ENCODE measurements around the gene POLR2A. TPM values are rescaled to one million over a fixed set of nuclear protein-coding genes. Genes with fewer than 3 reads are reported as not detected.

Gene POLR2A
- total RNA-seq, 1 experiment from 2014 or later, result 72.1 TPM

- ChIA-PET CTCF (no interaction called here), POLR2A (no interaction called here)
- intact Hi-C loops (cut with micrococcal nuclease; ENCODE audit: unreplicated experiment), result no loop called here
- peaks cover 30% of the 10 kb centered on the region for H3K36me3 Mint-ChIP-seq (ENCODE audit: insufficient read depth, unreplicated experiment)
- no peak for DNase-seq
- no peaks in the 10 kb centered on the region for H3K9me3 Mint-ChIP-seq (ENCODE audit: unreplicated experiment)
- no peak for TF ChIP-seq CTCF (IDR thresholded peaks at IDR 0.05; ENCODE audit: insufficient read depth in 1 of 2, low read depth in 1 of 2, low read length in 1 of 2, severe bottlenecking in 1 of 2, unreplicated experiment in 1 of 2)
- no peak overlapping the region for H3K4me3 Mint-ChIP-seq (ENCODE audit: unreplicated experiment)
- BruUV-seq (replicated peaks), result no TSS peak
- no peak overlapping the region for H3K4me3 ChIP-seq (ENCODE audit: low read depth, low read length)
- H3K27me3 Mint-ChIP-seq (ENCODE audit: insufficient read depth, unreplicated experiment), result no peaks in the 10 kb centered on the region
- no peaks in the 10 kb centered on the region for H3K9me3 ChIP-seq
- peaks cover 5% of the 10 kb centered on the region for H3K4me1 Mint-ChIP-seq (ENCODE audit: low read depth, unreplicated experiment)
- no peaks in the 10 kb centered on the region for H3K27me3 ChIP-seq (replicated peaks; ENCODE audit: control insufficient read depth, insufficient read depth, low read length)
- H3K27ac Mint-ChIP-seq (ENCODE audit: unreplicated experiment), result no peak overlapping the region
- H3K4me1 ChIP-seq, result no peaks in the 10 kb centered on the region
- no peaks in the 10 kb centered on the region for H3K36me3 ChIP-seq (ENCODE audit: control insufficient read depth, insufficient read depth, low read length)
Observed at GRCh38 chr17:7460850-7461660, 23.1 kb upstream of the POLR2A start.

- intact Hi-C loops (cut with micrococcal nuclease; ENCODE audit: unreplicated experiment), result no loop called here
- Mint-ChIP-seq H3K9me3 (ENCODE audit: unreplicated experiment) (no peaks in the 10 kb centered on the region), H3K4me1 (ENCODE audit: low read depth, unreplicated experiment) (peaks cover 5% of the 10 kb centered on the region), H3K4me3 (ENCODE audit: unreplicated experiment) (no peak overlapping the region), H3K27me3 (ENCODE audit: insufficient read depth, unreplicated experiment) (no peaks in the 10 kb centered on the region), H3K36me3 (ENCODE audit: insufficient read depth, unreplicated experiment) (peaks cover 25% of the 10 kb centered on the region), H3K27ac (ENCODE audit: unreplicated experiment) (no peak overlapping the region)
- Histone ChIP-seq H3K4me3 (ENCODE audit: low read depth, low read length) (no peak overlapping the region), H3K36me3 (ENCODE audit: control insufficient read depth, insufficient read depth, low read length) (no peaks in the 10 kb centered on the region), H3K27me3 (replicated peaks; ENCODE audit: control insufficient read depth, insufficient read depth, low read length) (no peaks in the 10 kb centered on the region), H3K4me1 (no peaks in the 10 kb centered on the region), H3K9me3 (no peaks in the 10 kb centered on the region)
- DNase-seq, result no peak
- ChIA-PET POLR2A (no interaction called here), CTCF (no interaction called here)
- no TSS peak for BruUV-seq (replicated peaks)
- TF ChIP-seq CTCF (IDR thresholded peaks at IDR 0.05; ENCODE audit: insufficient read depth in 1 of 2, low read depth in 1 of 2, low read length in 1 of 2, severe bottlenecking in 1 of 2, unreplicated experiment in 1 of 2), result no peak
Observed at GRCh38 chr17:7462474-7463371, 21.4 kb upstream of the POLR2A start.

GRCh38 chr17:7463372-7463846 lies 20.8 kb upstream of the POLR2A start:
- no peak for DNase-seq
- peaks cover 26% of the 10 kb centered on the region for H3K36me3 Mint-ChIP-seq (ENCODE audit: insufficient read depth, unreplicated experiment)

More at GRCh38 chr17:7463372-7463846, 20.8 kb upstream of the POLR2A start:
- Mint-ChIP-seq H3K4me1 (ENCODE audit: low read depth, unreplicated experiment) (peaks cover 5% of the 10 kb centered on the region), H3K27ac (ENCODE audit: unreplicated experiment) (no peak overlapping the region), H3K27me3 (ENCODE audit: insufficient read depth, unreplicated experiment) (no peaks in the 10 kb centered on the region), H3K4me3 (ENCODE audit: unreplicated experiment) (no peak overlapping the region), H3K9me3 (ENCODE audit: unreplicated experiment) (no peaks in the 10 kb centered on the region)
- Histone ChIP-seq H3K4me3 (ENCODE audit: low read depth, low read length) (no peak overlapping the region), H3K9me3 (no peaks in the 10 kb centered on the region), H3K4me1 (no peaks in the 10 kb centered on the region), H3K27me3 (replicated peaks; ENCODE audit: control insufficient read depth, insufficient read depth, low read length) (no peaks in the 10 kb centered on the region), H3K36me3 (ENCODE audit: control insufficient read depth, insufficient read depth, low read length) (no peaks in the 10 kb centered on the region)
- no peak for TF ChIP-seq CTCF (IDR thresholded peaks at IDR 0.05; ENCODE audit: insufficient read depth in 1 of 2, low read depth in 1 of 2, low read length in 1 of 2, severe bottlenecking in 1 of 2, unreplicated experiment in 1 of 2)
- intact Hi-C loops (cut with micrococcal nuclease; ENCODE audit: unreplicated experiment), result no loop called here
- ChIA-PET CTCF (no interaction called here), POLR2A (no interaction called here)
- no TSS peak for BruUV-seq (replicated peaks)
